ENCODE measurements around the gene TSPAN8.

GRCh38 chr12:71166280-71166679 is 8.5 kb upstream of the TSPAN8 start:
- TF ChIP-seq CTCF (IDR thresholded peaks at IDR 0.05): no peak
- no peak for TF ChIP-seq POLR2A (IDR thresholded peaks at IDR 0.05)

Data from body of pancreas (tissue), 4 donors.